ENCODE measurements around the gene DEPDC5.

Gene DEPDC5

DNA sequence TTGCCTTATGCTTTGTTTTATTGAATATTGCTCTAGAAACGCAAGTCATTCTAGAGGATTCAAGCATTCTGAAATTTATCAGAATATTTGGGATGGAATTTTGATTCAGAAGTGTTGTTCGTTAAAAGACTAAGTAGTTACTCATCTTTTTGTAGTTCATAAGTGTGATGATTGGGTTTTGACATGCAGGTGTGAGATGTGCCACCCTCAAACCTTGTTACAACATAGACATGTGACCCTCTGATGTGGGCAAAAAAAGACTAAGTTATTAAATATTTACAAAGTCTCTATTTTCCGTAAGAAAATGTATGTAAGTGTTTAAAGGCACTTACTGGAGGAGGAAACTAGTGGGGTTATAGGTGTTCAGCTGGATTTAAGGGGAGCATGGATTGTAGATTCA lies 199.4 kb downstream of the DEPDC5 start:
- Histone ChIP-seq H3K27ac (ENCODE audit: low read length) (peak overlapping the region; percentile 85), H3K9me3 (ENCODE audit: control insufficient read depth in 1 of 2, low read length in 2 of 2) (no peaks in the 10 kb centered on the region), H3K4me1 (ENCODE audit: control insufficient read depth in 1 of 2, insufficient read depth in 2 of 2, low read length in 2 of 2) (peaks cover 27 to 39% of the 10 kb centered on the region in 2 donors), H3K4me3 (ENCODE audit: low read depth in 1 of 2, low read length in 2 of 2) (no peak overlapping the region), H3K36me3 (ENCODE audit: control insufficient read depth in 1 of 2, insufficient read depth in 2 of 2, low read length in 2 of 2) (peaks cover 16 to 25% of the 10 kb centered on the region in 2 donors), H3K27me3 (ENCODE audit: low read depth, low read length) (no peaks in the 10 kb centered on the region)

GRCh38 chr22:31954535-31955523 lies 201.0 kb downstream of the DEPDC5 start:
- H3K27me3 ChIP-seq (ENCODE audit: low read depth, low read length) = no peaks in the 10 kb centered on the region
- H3K27ac ChIP-seq (ENCODE audit: low read length) = peak overlapping the region; percentile 85
- H3K36me3 ChIP-seq (ENCODE audit: control insufficient read depth in 1 of 2, insufficient read depth in 2 of 2, low read length in 2 of 2) = peaks cover 16 to 26% of the 10 kb centered on the region in 2 donors
- no peak overlapping the region for H3K4me3 ChIP-seq (ENCODE audit: low read depth in 1 of 2, low read length in 2 of 2)
- no peaks in the 10 kb centered on the region for H3K9me3 ChIP-seq (ENCODE audit: control insufficient read depth in 1 of 2, low read length in 2 of 2)
- H3K4me1 ChIP-seq (ENCODE audit: control insufficient read depth in 1 of 2, insufficient read depth in 2 of 2, low read length in 2 of 2) = peaks cover 27 to 39% of the 10 kb centered on the region in 2 donors

DNA sequence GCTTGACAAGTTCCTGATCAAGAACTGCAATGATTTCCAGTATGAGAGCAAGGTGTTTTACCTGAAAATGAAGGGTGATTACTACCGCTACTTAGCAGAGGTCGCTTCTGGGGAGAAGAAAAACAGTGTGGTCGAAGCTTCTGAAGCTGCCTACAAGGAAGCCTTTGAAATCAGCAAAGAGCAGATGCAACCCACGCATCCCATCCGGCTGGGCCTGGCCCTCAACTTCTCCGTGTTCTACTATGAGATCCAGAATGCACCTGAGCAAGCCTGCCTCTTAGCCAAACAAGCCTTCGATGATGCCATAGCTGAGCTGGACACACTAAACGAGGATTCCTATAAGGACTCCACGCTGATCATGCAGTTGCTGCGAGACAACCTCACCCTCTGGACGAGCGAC lies 202.5 kb downstream of the DEPDC5 start:
- Histone ChIP-seq H3K27ac (ENCODE audit: low read length) (no peak overlapping the region), H3K4me1 (ENCODE audit: control insufficient read depth in 1 of 2, insufficient read depth in 2 of 2, low read length in 2 of 2) (peaks cover 25 to 30% of the 10 kb centered on the region in 2 donors), H3K4me3 (ENCODE audit: low read depth in 1 of 2, low read length in 2 of 2) (no peak overlapping the region), H3K27me3 (ENCODE audit: low read depth, low read length) (no peaks in the 10 kb centered on the region), H3K9me3 (ENCODE audit: control insufficient read depth in 1 of 2, low read length in 2 of 2) (no peaks in the 10 kb centered on the region), H3K36me3 (ENCODE audit: control insufficient read depth in 1 of 2, insufficient read depth in 2 of 2, low read length in 2 of 2) (peaks cover 16 to 22% of the 10 kb centered on the region in 2 donors)
